HG03066 (cell line): ENCODE measurements around the gene JMJD4.
"Not testable (repeated sequence)": the region's sequence is repeated elsewhere in the genome, so short reads cannot be mapped to it uniquely, and the experiment has no call there.

Experiments used
- ATAC-seq: cut with Tn5 transposase; IDR thresholded peaks from one replicate; pipeline ENCODE4 v1.9.1; 2021; ENCODE audit warnings: low read depth; ENCODE audit not compliant: unreplicated experiment

Gene JMJD4

DNA sequence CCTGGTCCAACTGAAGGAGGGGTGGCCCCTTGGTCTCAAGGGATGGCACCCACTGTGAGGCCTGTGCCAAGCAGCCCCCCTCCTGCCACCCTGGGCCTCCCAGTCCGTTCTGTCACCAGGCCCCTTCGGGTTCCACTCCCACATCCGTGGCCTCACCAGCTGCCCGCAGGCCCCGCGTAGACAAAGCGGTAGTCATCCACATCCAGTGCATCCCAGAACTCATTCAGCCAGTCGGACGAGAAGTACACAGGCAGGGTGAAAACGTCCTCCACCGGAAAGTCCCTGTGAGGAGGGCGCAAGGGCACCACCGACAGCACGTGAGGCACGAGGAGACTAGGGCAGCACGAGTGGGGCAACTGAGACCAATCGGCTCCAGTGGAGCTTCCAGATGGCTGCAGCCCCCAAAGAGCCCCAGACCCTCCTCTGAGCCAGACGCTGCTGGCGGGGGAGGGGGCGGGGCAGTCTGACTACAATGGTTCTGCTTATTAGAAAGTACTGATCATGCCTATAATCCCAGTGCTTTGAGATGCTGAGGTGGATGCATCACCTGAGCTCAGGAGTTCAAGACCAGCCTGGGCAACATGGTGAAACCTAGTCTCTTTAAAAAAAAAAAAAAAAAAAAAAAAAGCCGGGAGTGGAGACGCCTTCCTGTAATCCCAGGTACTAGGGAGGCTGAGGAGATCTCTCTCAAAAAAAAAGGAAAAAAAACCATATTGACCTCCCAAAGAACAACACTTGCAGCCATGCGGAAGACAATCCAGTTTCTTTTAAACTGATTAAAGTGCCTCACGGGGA, 1.2 kb downstream of the JMJD4 start:
- no peak for ATAC-seq

- ATAC-seq = no peak
These were observed 1.8 kb downstream of the JMJD4 start for GRCh38 chr1:227733309-227733705.

GRCh38 chr1:227732586-227733308, 2.4 kb downstream of the JMJD4 start:
- no peak for ATAC-seq

DNA sequence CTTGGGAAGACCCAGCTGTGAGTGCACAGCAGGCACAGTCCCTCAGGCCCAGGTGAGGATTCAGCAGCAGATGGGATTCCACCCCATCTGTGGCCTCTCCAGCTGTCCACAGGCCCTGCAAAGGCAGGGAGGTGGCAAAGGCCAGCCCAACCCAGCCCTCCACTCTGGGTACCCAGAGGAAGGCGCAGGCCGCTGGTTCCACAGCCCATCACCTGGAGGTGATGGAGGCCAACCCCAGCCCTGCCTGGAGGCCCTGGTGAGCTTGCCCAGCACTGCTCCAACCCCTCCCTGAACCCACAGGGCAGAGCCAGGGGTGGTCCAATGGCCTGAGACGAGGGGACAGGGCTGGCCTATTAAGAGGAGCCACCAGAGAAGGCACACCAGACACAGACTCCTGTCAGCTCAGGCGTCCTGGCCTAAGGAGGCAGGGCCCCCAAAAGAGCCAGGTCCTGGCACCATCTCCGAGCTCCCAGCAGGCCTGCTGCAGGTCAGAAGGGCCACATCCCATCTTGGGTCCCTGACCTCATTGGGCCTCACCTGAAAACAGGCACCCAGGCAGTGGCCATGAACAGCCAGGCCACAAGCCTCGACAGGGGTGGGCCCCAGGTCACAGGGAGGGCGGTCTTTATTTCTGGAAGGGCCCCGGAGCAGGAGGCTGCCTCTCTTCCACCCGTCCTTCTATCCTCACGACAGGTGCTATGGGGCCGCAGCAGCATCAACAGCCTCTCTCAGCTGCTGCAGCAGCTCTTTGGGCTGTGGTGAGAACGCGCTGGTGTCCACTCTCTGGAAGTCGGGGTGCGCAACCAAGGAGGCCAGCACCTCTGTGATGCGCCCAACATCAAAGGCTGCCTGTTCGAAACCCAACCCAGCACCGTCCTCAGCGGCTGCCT, 3.2 kb downstream of the JMJD4 start:
- no peak for ATAC-seq

DNA sequence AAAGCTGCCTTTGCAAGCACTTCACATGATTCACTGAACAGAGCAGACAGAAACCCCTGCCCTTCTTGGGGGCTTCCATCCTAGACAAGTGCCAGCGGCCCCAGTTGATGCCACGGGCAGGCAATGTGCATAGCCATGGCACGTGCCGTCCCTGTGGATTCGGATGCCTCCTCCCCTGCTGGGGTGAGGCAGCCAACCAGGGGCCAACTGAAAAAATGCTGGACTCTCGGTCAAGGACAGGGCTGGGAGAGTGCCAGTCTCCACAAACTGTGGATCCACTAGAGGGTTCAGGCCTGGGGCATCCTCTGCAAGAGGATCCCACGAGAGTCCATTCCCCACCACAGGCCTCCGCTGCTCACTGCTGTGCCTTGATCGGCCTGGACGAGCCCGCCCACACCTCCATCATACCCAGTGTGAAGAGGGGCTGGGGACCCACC, 3.8 kb downstream of the JMJD4 start:
- no peak for ATAC-seq

- ATAC-seq = no peak
These were observed 4.4 kb downstream of the JMJD4 start for GRCh38 chr1:227730630-227731151.

DNA sequence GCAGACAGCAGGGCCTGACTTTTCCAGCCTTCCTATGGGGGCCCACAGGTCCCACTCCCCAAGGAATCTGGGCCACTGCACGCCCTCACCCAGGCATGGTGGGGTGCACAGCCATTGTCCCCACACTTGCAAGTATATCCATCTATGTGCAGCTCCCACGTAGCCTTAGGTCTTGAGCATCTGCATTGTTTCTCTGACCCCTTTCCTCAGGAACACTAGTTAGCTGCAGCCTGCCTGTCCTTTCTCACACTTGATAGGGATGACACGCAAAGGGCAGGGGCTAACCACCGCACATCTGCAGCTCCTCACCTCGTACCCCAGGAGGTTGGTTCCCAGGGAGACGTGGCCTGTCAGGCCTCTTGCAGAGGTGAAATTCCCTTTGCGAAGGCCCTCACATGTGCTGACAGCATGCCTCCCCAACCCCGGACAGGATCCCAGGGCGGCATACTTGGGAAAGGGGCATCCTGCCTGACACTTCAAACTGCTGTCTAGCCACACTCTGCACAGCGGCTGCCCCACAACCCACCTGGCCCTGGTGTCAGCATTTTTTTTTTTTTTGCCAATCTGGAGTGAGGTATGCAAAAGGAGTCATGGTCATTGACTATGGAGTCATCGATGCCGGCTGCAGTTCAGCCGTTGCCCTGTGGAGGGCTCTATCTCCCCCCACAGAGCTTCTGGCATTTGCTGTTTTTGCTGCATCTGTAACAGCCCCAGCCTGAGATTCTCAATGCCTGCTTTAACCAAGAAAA, 5.0 kb downstream of the JMJD4 start:
- ATAC-seq = no peak

- ATAC-seq = no peak
These were observed 5.8 kb downstream of the JMJD4 start for GRCh38 chr1:227729144-227729880.

DNA sequence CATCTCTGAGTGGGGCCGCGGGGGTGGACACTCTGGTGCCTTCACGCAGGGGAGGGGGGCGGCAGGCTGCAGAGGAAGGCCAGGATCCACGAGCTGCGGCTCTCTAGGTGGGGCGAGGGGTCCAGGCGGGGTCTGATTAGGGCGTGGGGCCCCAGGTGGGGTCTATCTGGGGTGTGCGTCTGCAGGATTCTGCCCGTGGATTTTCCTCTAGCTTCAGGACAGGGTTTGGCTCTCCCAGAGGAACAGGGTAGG, 6.3 kb downstream of the JMJD4 start:
- no peak for ATAC-seq

DNA sequence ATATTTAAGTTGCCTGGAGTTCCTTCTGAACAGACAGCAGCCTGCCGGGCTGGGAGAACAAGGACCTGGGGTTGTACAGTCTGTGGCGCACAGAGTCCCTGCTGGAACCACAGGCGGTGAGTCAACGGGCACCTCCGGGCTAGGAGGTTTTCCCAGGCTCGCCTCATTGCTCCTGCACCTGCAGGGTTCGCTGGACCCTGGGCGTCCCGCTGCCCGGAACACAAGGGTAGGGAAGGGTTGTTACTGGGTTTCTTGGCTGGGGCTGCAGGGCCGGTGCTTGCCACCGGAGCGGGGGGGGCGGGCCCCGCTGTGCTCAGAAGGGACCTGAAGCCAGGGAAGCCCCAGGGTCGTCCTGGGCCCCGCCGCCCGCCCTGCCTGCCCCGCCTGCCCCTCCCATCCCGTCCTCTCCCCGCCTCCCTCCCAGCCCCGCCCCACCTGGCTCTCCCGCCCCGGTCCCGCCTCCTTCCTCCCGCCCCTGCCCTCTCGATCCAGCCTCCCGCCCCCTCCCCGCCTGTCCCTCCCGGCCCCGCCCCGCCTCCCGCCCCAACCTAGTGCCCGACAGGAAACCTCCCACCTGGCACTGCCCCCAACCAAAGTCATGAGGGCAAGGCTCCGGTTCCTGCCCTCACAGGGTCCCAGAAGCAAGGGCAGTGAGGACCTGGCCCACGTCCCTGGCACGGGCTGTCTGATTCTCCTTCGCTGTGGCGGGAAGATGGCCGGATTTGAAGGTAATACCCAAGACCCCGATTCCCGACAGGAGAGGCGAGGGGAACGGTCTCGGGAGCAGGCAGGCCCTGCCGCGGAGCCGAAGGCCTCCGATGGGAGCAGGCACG, 6.8 kb downstream of the JMJD4 start:
- ATAC-seq = no peak

- ATAC-seq = no peak
These were observed 8.0 kb downstream of the JMJD4 start for GRCh38 chr1:227726924-227727599.

GRCh38 chr1:227726318-227726717, 8.8 kb downstream of the JMJD4 start:
- no peak for ATAC-seq

GRCh38 chr1:227725046-227725445, 10.1 kb downstream of the JMJD4 start:
- no peak for ATAC-seq

- ATAC-seq = no peak
These were observed 11.6 kb downstream of the JMJD4 start for GRCh38 chr1:227723474-227723873.

DNA sequence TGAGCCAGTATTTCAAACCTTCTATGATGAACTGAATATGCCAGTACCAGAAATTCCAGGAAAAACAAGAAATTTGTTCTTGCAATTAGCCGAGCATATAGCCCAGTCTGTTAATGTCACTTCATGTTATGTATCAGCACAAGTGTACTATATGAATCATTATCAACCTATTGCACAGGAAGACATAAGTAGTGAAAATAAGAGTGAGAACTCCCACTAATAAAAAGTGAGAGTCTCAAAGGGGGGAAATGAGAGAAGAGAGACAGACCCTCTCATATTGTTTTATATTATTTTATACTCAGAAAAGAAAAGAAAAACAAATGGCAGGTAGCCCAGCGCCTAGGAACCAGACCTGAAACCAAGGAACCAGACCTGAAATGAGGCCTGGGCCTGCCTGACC, 16.2 kb downstream of the JMJD4 start:
- no peak for ATAC-seq

DNA sequence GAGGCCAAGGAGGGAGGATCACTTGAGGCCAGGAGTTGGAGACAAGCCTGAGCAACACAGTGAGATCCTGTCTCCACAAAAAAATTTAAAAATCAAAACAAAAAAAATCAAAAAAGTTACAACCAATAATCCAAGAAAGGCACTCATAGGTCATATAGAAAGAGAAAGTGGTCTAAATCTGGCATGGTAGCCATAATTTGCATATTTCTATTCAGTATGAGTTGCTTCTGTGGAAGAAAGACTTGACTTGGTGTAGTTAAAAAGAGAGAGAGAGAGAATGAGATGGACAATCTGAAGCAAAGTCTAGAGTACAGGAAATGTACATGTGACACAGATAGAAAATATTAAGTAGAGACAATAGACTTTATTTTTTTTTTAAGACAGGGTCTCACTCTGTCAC, 22.5 kb downstream of the JMJD4 start:
- ATAC-seq = peak; percentile 65

GRCh38 chr1:227710474-227710873, 24.6 kb downstream of the JMJD4 start:
- ATAC-seq = not testable (repeated sequence)

DNA sequence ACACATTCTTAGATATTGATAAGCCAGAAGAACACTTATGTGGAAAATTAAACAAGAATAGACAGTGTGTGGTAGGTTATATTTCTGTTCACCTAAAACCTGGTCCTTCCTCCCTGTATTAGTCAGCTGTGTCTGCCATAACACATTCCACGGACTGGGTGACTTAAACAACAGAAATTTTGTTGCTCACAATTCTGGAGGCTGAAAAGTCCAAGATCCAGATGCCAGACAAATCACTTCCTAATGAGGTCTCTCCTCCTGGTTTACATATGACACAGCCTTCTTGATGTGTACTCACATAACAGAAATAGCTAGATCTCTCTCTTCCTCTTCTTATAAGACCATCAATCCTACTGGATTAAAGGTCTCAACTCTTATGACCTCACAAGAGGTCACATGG, 25.7 kb downstream of the JMJD4 start:
- ATAC-seq = no peak
